GM15510 (cell line): Measurements from ENCODE around the gene UBQLN4.

Source experiments
- POLR2A ChIP-seq: IDR thresholded peaks from 3 replicates; pipeline ENCODE4 v1.6.1; 2011; ENCODE audit warnings: borderline replicate concordance; ENCODE audit not compliant: insufficient read length; ENCODE audit errors: extremely low read depth

UBQLN4 gene

GRCh38 chr1:156073110-156073687, 19.6 kb upstream of the UBQLN4 start:
- no peak for TF ChIP-seq POLR2A

- no peak for TF ChIP-seq POLR2A
Measured at GRCh38 chr1:156072251-156072650, 18.7 kb upstream of the UBQLN4 start.

GRCh38 chr1:156070548-156070947, 16.9 kb upstream of the UBQLN4 start:
- no peak for TF ChIP-seq POLR2A

- no peak for TF ChIP-seq POLR2A
Measured at GRCh38 chr1:156069490-156070455, 16.2 kb upstream of the UBQLN4 start.

- no peak for TF ChIP-seq POLR2A
Measured at GRCh38 chr1:156067262-156067661, 13.7 kb upstream of the UBQLN4 start.

- no peak for TF ChIP-seq POLR2A
Measured at GRCh38 chr1:156065871-156066270, 12.3 kb upstream of the UBQLN4 start.

GRCh38 chr1:156065212-156065611, 11.6 kb upstream of the UBQLN4 start:
- no peak for TF ChIP-seq POLR2A

- no peak for TF ChIP-seq POLR2A
Measured at GRCh38 chr1:156064615-156065014, 11.0 kb upstream of the UBQLN4 start.

- TF ChIP-seq POLR2A: no peak
Measured at GRCh38 chr1:156063997-156064285, 10.3 kb upstream of the UBQLN4 start.

- no peak for TF ChIP-seq POLR2A
Measured at GRCh38 chr1:156062189-156062588, 8.6 kb upstream of the UBQLN4 start.

GRCh38 chr1:156060937-156061636, 7.5 kb upstream of the UBQLN4 start, which contains the start of gene RAB25:
TSS of gene RAB25 (plus strand) at chr1:156061160. CDS start at chr1:156061401, 241 bp downstream.
- no peak for TF ChIP-seq POLR2A

- TF ChIP-seq POLR2A: no peak
Measured at GRCh38 chr1:156056326-156056849, 2.8 kb upstream of the UBQLN4 start.

GRCh38 chr1:156055281-156056048, 1.9 kb upstream of the UBQLN4 start:
- no peak for TF ChIP-seq POLR2A

- peak; percentile 78 for TF ChIP-seq POLR2A
Measured at GRCh38 chr1:156054500-156055280, 1.1 kb upstream of the UBQLN4 start, which contains the start of gene LAMTOR2. TSS of gene LAMTOR2 (plus strand) at chr1:156054782. CDS start at chr1:156054890, 108 bp downstream.
